Astrocyte (in vitro differentiated cells and primary cell): Measurements from ENCODE around the gene GMDS. TPM values are rescaled to one million over a fixed set of nuclear protein-coding genes. Genes with fewer than 3 reads are reported as not detected.

ENCODE experiments used
- DNase-seq: peaks from one replicate; pipeline ENCODE4 v3.0.0-alpha.2; 2010; ENCODE audit warnings: low read depth
- FAIRE-seq: peaks from 2 replicates; lab custom pipeline; 2011; peaks lifted over from hg19 to GRCh38; lab: Jason Lieb, UNC
- H2AFZ ChIP-seq: 2 replicates; pipeline ENCODE4 v1.6.0; 2012; ENCODE audit warnings: low read depth, low read length, inconsistent platforms
- H3K27ac ChIP-seq: 2 replicates; pipeline ENCODE4 v1.5.1; 2011; ENCODE audit warnings: low read depth, low read length, inconsistent platforms
- H3K27me3 ChIP-seq: 2 replicates; pipeline ENCODE4 v1.6.0; 2011; ENCODE audit warnings: low read length, inconsistent platforms; ENCODE audit not compliant: insufficient read depth
- H3K36me3 ChIP-seq: 2 replicates; pipeline ENCODE4 v1.5.1; 2011; ENCODE audit warnings: low read length, inconsistent platforms; ENCODE audit not compliant: insufficient read depth
- H3K4me1 ChIP-seq: 2 replicates; pipeline ENCODE4 v1.5.1; 2011; ENCODE audit warnings: low read length, inconsistent platforms; ENCODE audit not compliant: insufficient read depth
- H3K4me2 ChIP-seq: 2 replicates; pipeline ENCODE4 v1.6.0; 2012; ENCODE audit warnings: low read length, inconsistent platforms
- H3K4me3 ChIP-seq: 2 replicates; pipeline ENCODE4 v1.5.1; 2011; ENCODE audit warnings: low read depth, mild to moderate bottlenecking, low read length, inconsistent platforms; ENCODE audit not compliant: insufficient read depth
- H3K79me2 ChIP-seq: 2 replicates; pipeline ENCODE4 v1.6.0; 2012; ENCODE audit warnings: mild to moderate bottlenecking, low read length, inconsistent platforms; ENCODE audit not compliant: insufficient read depth
- H3K9ac ChIP-seq: 2 replicates; pipeline ENCODE4 v1.6.0; 2012; ENCODE audit warnings: mild to moderate bottlenecking, low read length, inconsistent platforms
- H3K9me3 ChIP-seq: 2 replicates; pipeline ENCODE4 v1.5.1; 2012; ENCODE audit warnings: low read depth, mild to moderate bottlenecking, low read length, inconsistent platforms; ENCODE audit not compliant: insufficient read depth
- H4K20me1 ChIP-seq: 2 replicates; pipeline ENCODE4 v1.6.0; 2012; ENCODE audit warnings: low read length, inconsistent platforms; ENCODE audit not compliant: insufficient read depth
- H3K27ac Mint-ChIP-seq: one replicate; pipeline ENCODE4 v1.8.0; 2021; ENCODE audit warnings: mild to moderate bottlenecking, mixed read lengths; ENCODE audit not compliant: unreplicated experiment
- H3K27me3 Mint-ChIP-seq: one replicate; pipeline ENCODE4 v1.8.0; 2021; ENCODE audit warnings: low read depth, mixed read lengths; ENCODE audit not compliant: unreplicated experiment
- H3K36me3 Mint-ChIP-seq: one replicate; pipeline ENCODE4 v1.8.0; 2021; ENCODE audit warnings: low read depth, mixed read lengths; ENCODE audit not compliant: unreplicated experiment
- H3K4me1 Mint-ChIP-seq: one replicate; pipeline ENCODE4 v1.8.0; 2021; ENCODE audit warnings: low read depth, mixed read lengths; ENCODE audit not compliant: unreplicated experiment
- H3K4me3 Mint-ChIP-seq: one replicate; pipeline ENCODE4 v1.8.0; 2021; ENCODE audit warnings: mild to moderate bottlenecking, moderate library complexity, mixed read lengths; ENCODE audit not compliant: unreplicated experiment
- H3K9me3 Mint-ChIP-seq: one replicate; pipeline ENCODE4 v1.8.0; 2021; ENCODE audit warnings: mild to moderate bottlenecking, mixed read lengths; ENCODE audit not compliant: unreplicated experiment
- CTCF ChIP-seq: IDR thresholded peaks from 2 replicates; pipeline ENCODE4 v1.5.1; 2011; ENCODE audit warnings: low read depth, mild to moderate bottlenecking, inconsistent platforms, low read length, moderate library complexity; ENCODE audit not compliant: insufficient read depth
- EZH2 ChIP-seq: IDR thresholded peaks from 2 replicates; pipeline ENCODE4 v1.6.1; 2012; ENCODE audit warnings: mild to moderate bottlenecking, low read length, inconsistent platforms; ENCODE audit not compliant: insufficient read depth
- total RNA-seq: library from RNA; stranded (reverse); gene quantifications from 2 replicates; pipeline ENCODE4 v1.2.1, GENCODE V29; 2021

Gene GMDS
- total RNA-seq, 1 donor from 2014 or later = 9.4 TPM

GRCh38 chr6:1586861-1587450, 658.4 kb downstream of the GMDS start:
- H3K27ac Mint-ChIP-seq = no peak overlapping the region
- TF ChIP-seq CTCF (no peak), EZH2 (no peak)
- Histone ChIP-seq H4K20me1 (no peaks in the 10 kb centered on the region), H2AFZ (no peak overlapping the region), H3K79me2 (no peaks in the 10 kb centered on the region), H3K27ac (no peak overlapping the region), H3K4me1 (no peaks in the 10 kb centered on the region), H3K9ac (no peak overlapping the region), H3K9me3 (no peaks in the 10 kb centered on the region), H3K27me3 (peaks cover 3% of the 10 kb centered on the region), H3K4me2 (no peak overlapping the region), H3K36me3 (no peaks in the 10 kb centered on the region), H3K4me3 (no peak overlapping the region)
- H3K27me3 Mint-ChIP-seq = peaks cover 23% of the 10 kb centered on the region
- H3K4me3 Mint-ChIP-seq = no peak overlapping the region
- DNase-seq = no peak
- no peaks in the 10 kb centered on the region for H3K36me3 Mint-ChIP-seq
- H3K9me3 Mint-ChIP-seq = peaks cover 4% of the 10 kb centered on the region
- no peaks in the 10 kb centered on the region for H3K4me1 Mint-ChIP-seq
- no peak for FAIRE-seq

- Mint-ChIP-seq H3K4me1 (no peaks in the 10 kb centered on the region), H3K9me3 (peaks cover 4% of the 10 kb centered on the region), H3K27me3 (peaks cover 26% of the 10 kb centered on the region), H3K27ac (no peak overlapping the region), H3K4me3 (no peak overlapping the region), H3K36me3 (no peaks in the 10 kb centered on the region)
- no peak overlapping the region for H3K4me2 ChIP-seq
- no peaks in the 10 kb centered on the region for H3K79me2 ChIP-seq
- TF ChIP-seq EZH2 (no peak), CTCF (no peak)
- no peaks in the 10 kb centered on the region for H4K20me1 ChIP-seq
- H3K9me3 ChIP-seq = no peaks in the 10 kb centered on the region
- DNase-seq (no peak), FAIRE-seq (no peak)
- no peaks in the 10 kb centered on the region for H3K36me3 ChIP-seq
- H3K9ac ChIP-seq = no peak overlapping the region
- no peak overlapping the region for H3K4me3 ChIP-seq
- H3K27me3 ChIP-seq = peaks cover 3% of the 10 kb centered on the region
- no peak overlapping the region for H3K27ac ChIP-seq
- H3K4me1 ChIP-seq = no peaks in the 10 kb centered on the region
- H2AFZ ChIP-seq = no peak overlapping the region
Measured at GRCh38 chr6:1586256-1586655, 659.1 kb downstream of the GMDS start.

GRCh38 chr6:1585669-1586049, 659.7 kb downstream of the GMDS start:
- no peaks in the 10 kb centered on the region for H3K36me3 ChIP-seq
- TF ChIP-seq CTCF (no peak), EZH2 (no peak)
- FAIRE-seq = no peak
- no peak overlapping the region for H3K27ac ChIP-seq
- Mint-ChIP-seq H3K27ac (no peak overlapping the region), H3K4me1 (no peaks in the 10 kb centered on the region), H3K4me3 (no peak overlapping the region), H3K9me3 (peaks cover 4% of the 10 kb centered on the region), H3K36me3 (no peaks in the 10 kb centered on the region), H3K27me3 (peaks cover 26% of the 10 kb centered on the region)
- no peaks in the 10 kb centered on the region for H3K79me2 ChIP-seq
- no peaks in the 10 kb centered on the region for H3K4me1 ChIP-seq
- H3K9me3 ChIP-seq = no peaks in the 10 kb centered on the region
- no peak overlapping the region for H2AFZ ChIP-seq
- no peak overlapping the region for H3K4me2 ChIP-seq
- peaks cover 3% of the 10 kb centered on the region for H3K27me3 ChIP-seq
- no peaks in the 10 kb centered on the region for H4K20me1 ChIP-seq
- H3K9ac ChIP-seq = no peak overlapping the region
- DNase-seq = no peak
- no peak overlapping the region for H3K4me3 ChIP-seq
